Activated T-cell treated with anti-CD3 and anti-CD28 coated beads for 48 hours (primary cell): ENCODE results near the gene PROSER3.
"Not testable (repeated sequence)": the region's sequence is repeated elsewhere in the genome, so short reads cannot be mapped to it uniquely, and the experiment has no call there.

ENCODE experiments used
- DNase-seq: peaks from one replicate; pipeline ENCODE4 v3.0.0-alpha.2; 2020; ENCODE audit warnings: low read depth

Gene PROSER3

DNA sequence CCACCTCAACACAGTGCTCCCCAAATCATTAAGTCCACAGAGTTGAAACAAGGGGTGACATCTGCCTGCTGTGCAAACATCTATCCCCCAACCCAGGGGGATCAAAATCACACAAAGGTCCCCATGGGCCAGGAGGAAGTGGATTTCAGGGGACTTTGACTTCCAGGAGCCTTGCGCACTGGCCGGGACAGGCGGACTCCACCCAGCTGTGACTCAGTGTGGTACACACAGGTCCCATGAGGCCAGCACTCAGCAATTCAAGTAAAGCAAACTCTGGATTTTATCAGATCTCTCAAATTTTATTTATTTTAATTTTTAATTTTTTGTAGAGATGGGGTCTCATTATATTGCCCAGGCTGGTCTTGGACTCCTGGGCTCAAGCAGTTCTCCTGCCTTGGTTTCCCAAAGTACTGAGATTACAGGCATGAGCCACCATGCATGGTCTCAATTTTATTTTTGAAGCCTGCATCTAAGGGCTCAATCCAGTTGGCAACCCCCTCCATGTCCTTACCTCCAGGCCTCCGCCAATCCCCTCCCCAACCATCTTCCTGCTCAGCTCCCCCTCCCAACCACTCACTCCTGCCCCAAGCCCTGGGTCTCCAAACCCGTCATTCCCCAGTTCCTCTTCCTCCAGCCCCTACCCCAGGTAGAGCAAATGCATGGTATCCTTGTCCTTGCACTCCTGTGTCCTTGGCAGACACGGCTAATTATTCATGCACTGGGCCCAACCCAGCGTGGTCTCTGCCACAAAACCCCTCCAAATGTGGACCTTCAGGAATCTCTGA lies 35.6 kb downstream of the PROSER3 start:
- no peak for DNase-seq

GRCh38 chr19:35795564-35795963 lies 37.6 kb downstream of the PROSER3 start:
- DNase-seq, result not testable (repeated sequence)

DNA sequence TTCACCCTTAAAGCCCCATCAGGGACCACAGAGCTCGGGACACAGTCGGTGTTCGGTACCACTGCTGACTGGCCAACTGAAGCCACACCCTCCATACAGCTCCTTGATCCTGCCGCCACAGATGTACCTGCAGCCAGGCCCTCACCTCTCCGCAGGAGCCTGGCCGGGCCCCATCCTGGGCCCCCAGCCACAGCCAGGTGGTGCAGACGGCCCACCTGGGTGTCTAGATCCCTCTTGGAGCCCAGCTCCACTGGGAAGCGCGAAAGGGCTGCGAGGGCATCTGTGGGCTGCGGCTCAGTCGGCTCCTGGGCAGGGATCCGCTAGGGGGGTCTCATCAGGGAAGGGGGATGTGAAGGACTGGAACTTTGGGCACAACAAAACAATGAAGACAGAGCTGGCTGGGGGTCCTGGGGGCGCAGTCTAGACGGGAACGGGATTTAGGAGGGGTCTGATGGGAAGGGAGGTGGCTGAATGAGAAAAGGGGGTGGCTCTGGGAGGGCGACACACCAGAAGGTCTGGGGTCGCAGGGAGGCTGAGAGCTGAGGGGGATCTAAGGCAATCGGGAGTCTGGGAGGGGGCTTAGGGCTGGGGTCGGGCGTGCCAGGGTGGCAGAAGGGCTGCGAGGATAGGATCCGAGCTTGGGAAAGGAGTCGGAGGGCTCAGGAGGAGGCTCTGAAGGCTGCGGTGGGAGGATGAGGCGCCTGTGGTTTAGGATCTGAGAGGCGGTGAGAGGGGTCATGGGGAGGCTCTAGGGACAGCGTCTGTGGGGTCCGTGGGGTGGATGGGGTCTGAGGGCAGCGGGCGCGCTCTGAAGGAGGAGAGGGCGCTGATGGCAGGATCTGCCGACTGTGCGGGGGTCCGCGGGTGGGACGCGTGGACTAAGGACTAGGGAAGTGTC lies 38.9 kb downstream of the PROSER3 start:
- DNase-seq, result no peak

- no peak for DNase-seq
Observed at GRCh38 chr19:35797663-35798062, 39.7 kb downstream of the PROSER3 start.

DNA sequence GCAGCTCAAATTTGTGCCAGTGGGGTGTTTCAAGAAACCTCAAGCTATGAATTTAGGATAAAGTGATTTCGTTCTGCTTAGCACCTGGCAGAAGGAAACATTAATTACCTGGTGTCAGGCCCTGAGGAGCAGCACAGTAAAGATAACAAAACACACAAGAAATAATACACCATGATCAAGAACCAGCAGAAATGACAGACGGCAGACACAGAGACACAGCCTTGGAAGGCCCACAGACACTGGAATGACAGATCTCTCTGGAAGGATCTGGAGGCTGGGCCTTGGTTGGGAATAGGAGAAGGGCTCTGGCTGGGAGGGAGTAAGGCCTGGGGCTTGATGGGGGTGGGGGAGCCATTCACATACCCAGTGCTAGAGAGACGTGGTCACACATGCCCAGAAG lies 43.9 kb downstream of the PROSER3 start:
- no peak for DNase-seq

DNA sequence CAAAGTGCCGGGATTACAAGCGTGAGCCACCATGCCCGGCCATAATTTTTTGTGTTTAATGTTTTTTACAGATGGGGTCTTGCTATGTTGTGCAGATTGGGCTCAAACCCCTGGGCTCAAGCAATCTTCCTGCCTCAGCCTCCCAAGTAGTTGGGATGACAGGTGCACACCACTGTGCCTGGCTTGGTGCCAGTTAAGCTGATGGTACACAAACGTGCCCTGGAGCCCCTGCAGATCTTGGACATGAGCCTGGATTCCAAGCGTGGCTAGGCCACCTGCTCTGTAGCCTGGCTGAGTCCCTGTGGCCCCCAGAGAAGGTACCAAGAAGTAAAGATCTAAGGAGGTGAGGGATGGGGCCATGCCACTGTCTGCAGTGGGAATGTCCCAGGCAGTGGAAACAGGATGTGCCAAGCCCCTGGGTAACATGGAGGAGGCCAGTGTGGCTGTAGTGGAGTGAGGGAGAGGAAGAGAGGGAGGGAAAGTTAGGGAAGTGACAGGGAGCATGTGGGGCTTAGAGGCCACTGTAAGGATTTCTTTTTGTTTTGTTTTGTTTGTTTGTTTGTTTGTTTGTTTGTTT lies 47.6 kb downstream of the PROSER3 start:
- no peak for DNase-seq

GRCh38 chr19:35806597-35806996 lies 48.6 kb downstream of the PROSER3 start:
- DNase-seq, result no peak

GRCh38 chr19:35807633-35808032 lies 49.7 kb downstream of the PROSER3 start:
- DNase-seq, result no peak

- no peak for DNase-seq
Observed at GRCh38 chr19:35811317-35812219, 53.6 kb downstream of the PROSER3 start.

DNA sequence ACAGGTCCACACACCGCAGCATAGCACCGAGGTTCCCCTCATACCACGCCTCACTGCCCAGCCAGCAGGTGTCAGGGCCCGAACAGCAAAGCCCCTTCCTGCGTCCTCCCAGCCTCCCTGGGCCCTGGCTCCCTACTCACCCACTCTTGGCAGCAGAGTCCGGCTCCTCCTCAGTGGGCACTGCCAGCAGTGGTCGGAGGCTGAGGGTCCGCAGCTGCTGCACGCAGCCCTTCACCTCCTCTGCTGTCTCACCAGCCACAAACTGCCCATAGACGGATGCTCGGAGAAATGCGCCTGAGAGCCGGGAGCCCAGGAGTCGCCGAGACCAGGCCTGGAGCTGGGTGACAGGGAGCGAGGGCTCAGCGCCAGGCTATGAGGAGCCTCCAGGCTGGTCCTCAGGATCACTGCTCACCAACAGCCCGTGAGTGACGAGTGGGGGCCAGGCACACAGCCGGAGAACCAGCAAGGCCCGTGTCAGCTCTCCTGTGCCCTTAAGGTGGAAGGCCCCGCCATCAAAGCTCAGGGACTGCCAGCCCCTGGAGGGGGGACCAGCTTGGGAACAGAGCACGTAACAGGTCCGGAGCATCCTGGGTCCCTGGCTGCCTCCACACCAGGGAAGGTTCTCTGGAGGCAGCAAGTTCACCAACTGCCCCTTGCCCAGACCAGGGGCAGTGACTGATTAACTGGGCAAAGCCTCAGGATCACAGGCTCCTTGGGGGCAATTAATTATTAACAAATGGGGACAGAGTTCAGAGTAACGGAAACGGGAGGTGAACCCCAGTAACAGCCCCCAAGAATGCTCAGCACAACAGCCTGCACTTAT lies 54.5 kb downstream of the PROSER3 start, which contains the start of gene PRODH2:
TSS of gene PRODH2 (minus strand) at position 626 of the 823 bp plus-strand sequence. CDS start at position 586, 40 bp downstream.
- no peak for DNase-seq

GRCh38 chr19:35813043-35813890 lies 55.3 kb downstream of the PROSER3 start:
- no peak for DNase-seq

- DNase-seq, result no peak
Observed at GRCh38 chr19:35816262-35816661, 58.3 kb downstream of the PROSER3 start.

DNA sequence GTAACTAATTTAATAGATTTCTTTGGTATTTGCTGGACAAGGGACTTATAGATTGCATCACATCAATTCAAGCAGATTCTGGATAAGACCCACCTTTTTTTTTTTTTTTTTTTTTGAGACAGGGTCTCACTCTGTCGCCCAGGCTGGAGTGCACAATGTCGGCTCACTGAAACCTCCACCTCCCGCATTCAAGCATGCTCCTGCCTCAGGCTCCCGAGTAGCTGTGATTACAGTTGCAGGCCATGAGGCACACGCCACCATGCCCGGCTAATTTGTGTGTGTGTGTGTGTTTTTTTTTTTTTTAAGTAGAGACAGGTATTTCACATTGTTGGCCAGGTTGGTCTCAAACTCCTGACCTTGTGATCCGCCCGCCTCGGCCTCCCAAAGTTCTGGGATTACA lies 58.9 kb downstream of the PROSER3 start:
- no peak for DNase-seq

GRCh38 chr19:35818445-35818844 lies 60.5 kb downstream of the PROSER3 start:
- DNase-seq, result no peak
